ENCODE results near the gene LECT2.
A peak's percentile ranks its signal among the peaks of the same experiment; 100 is the strongest.

Gene LECT2

GRCh38 chr5:135985951-135986350 lies 31.2 kb upstream of the LECT2 start:
- CTCF ChIA-PET = interaction anchor here (1.0 to 4.0 kb wide), 3 partner anchors 7 to 48 kb away, joined by 3 to 25 read pairs (median 3); no protein-coding TSS in a partner anchor
- POLR2A ChIA-PET = no interaction called here

GRCh38 chr5:135980620-135981019 lies 25.8 kb upstream of the LECT2 start:
- DNase-seq (ENCODE audit: extremely low spot score) = no peak
- ChIA-PET CTCF (interaction anchor here (5.2 kb wide), 1 partner anchor 20 kb away, joined by 22 read pairs; no protein-coding TSS in a partner anchor), POLR2A (no interaction called here)
- TF ChIP-seq CTCF (IDR thresholded peaks at IDR 0.05; ENCODE audit: control extremely low read depth, extremely low read depth, low read depth, missing control alignments) = no peak

More at GRCh38 chr5:135985951-135986350, 31.2 kb upstream of the LECT2 start:
- DNase-seq (ENCODE audit: extremely low spot score) = no peak
- no peak for TF ChIP-seq CTCF (IDR thresholded peaks at IDR 0.05; ENCODE audit: control extremely low read depth, extremely low read depth, low read depth, missing control alignments)

GRCh38 chr5:135979510-135979909 lies 24.7 kb upstream of the LECT2 start:
- no peak for DNase-seq (ENCODE audit: extremely low spot score)
- TF ChIP-seq CTCF (IDR thresholded peaks at IDR 0.05; ENCODE audit: control extremely low read depth, extremely low read depth, low read depth, missing control alignments) = no peak
- ChIA-PET CTCF (interaction anchor here (2.5 to 5.2 kb wide), 3 partner anchors 9 to 193 kb away, joined by 10 to 25 read pairs (median 22); no protein-coding TSS in a partner anchor), POLR2A (no interaction called here)

- no peak for DNase-seq (ENCODE audit: extremely low spot score)
- CTCF ChIA-PET = interaction anchor here (1.2 to 5.2 kb wide), 5 partner anchors 9 to 193 kb away, joined by 3 to 25 read pairs (median 10); no protein-coding TSS in a partner anchor
- POLR2A ChIA-PET = no interaction called here
- TF ChIP-seq CTCF (IDR thresholded peaks at IDR 0.05; ENCODE audit: control extremely low read depth, extremely low read depth, low read depth, missing control alignments) = no peak
These were observed 24.2 kb upstream of the LECT2 start for GRCh38 chr5:135978993-135979392.

- TF ChIP-seq CTCF (IDR thresholded peaks at IDR 0.05; ENCODE audit: control extremely low read depth, extremely low read depth, low read depth, missing control alignments) = no peak
- DNase-seq (ENCODE audit: extremely low spot score) = no peak
- ChIA-PET POLR2A (no interaction called here), CTCF (interaction anchor here (0.8 to 5.2 kb wide), 17 partner anchors 10 to 250 kb away, joined by 3 to 25 read pairs (median 3); no protein-coding TSS in a partner anchor)
These were observed 23.4 kb upstream of the LECT2 start for GRCh38 chr5:135978212-135978631.

GRCh38 chr5:135977375-135977928 lies 22.7 kb upstream of the LECT2 start:
- DNase-seq (ENCODE audit: extremely low spot score) = peak; percentile 50
- ChIA-PET CTCF (interaction anchor here (0.8 to 5.2 kb wide), 17 partner anchors 11 to 251 kb away, joined by 3 to 25 read pairs (median 3); no protein-coding TSS in a partner anchor), POLR2A (no interaction called here)
- peak; percentile 79 for TF ChIP-seq CTCF (IDR thresholded peaks at IDR 0.05; ENCODE audit: control extremely low read depth, extremely low read depth, low read depth, missing control alignments)
